Left lung (tissue), 10 donors: Measurements from ENCODE around the gene CCDC85B. TPM values are rescaled to one million over a fixed set of nuclear protein-coding genes. Genes with fewer than 3 reads are reported as not detected.

Experiments used
- ATAC-seq: fragments of 200-7000 bp; cut with Tn5 transposase; one replicate; pipeline ENCODE4 v1.9.1; 2020; ENCODE audit warnings: moderate library complexity
- DNase-seq, 4 donors: peaks; one replicate each; pipeline ENCODE4 v3.0.0-alpha.2; 2013 to 2020
- H3K27ac ChIP-seq, 2 donors: fragments of 200-600 bp; sonication (generic) in 1 of 2; one replicate each; pipeline versions ENCODE4 v1.5.0 to v1.8.0; 2020 to 2021
- H3K27me3 ChIP-seq, 2 donors: fragments of 200-600 bp; sonication (generic) in 1 of 2; one replicate each; pipeline versions ENCODE4 v1.5.0 to v1.8.0; 2020 to 2021
- H3K36me3 ChIP-seq, 2 donors: fragments of 200-600 bp; sonication (generic) in 1 of 2; one replicate each; pipeline versions ENCODE4 v1.5.0 to v1.8.0; 2020 to 2021
- H3K4me1 ChIP-seq, 2 donors: fragments of 200-600 bp; one replicate each; pipeline ENCODE4 v1.8.0; 2021
- H3K4me3 ChIP-seq, 2 donors: fragments of 200-600 bp; sonication (generic) in 1 of 2; one replicate each; pipeline versions ENCODE4 v1.5.0 to v1.8.0; 2020 to 2021; ENCODE audit warnings: mild to moderate bottlenecking in 1 of 2
- H3K9me3 ChIP-seq, 2 donors: fragments of 200-600 bp; sonication (generic) in 1 of 2; one replicate each; pipeline versions ENCODE4 v1.5.0 to v1.8.0; 2020 to 2021
- intact Hi-C, 2 donors: fragments of 100-400 bp; cut with DNase I; formaldehyde crosslinking; loops; one replicate each; pipeline versions ENCODE4 v1.11.2 to v1.14.2; 2022
- polyA plus RNA-seq, 6 donors: library from polyadenylated mRNA; unstranded; fragments of 120-200 nt; gene quantifications; one replicate each; pipeline ENCODE4 v1.2.1, GENCODE V29; 2013; ENCODE audit not compliant: insufficient read length in 6 of 6
- total RNA-seq, 2 donors: library from RNA; stranded (reverse); fragmentation: NEBNext Ultra II Directional; extraction: Animal tissue kit (Norgen Biotek cat#: 25700); gene quantifications; one replicate each; pipeline ENCODE4 v1.2.1, GENCODE V29; 2021
- TF ChIP-seq, protein P1 (sequence below), 2 donors: fragments of 200-600 bp; sonication (generic) in 1 of 2; IDR thresholded peaks; one replicate each; pipeline versions ENCODE4 v1.5.0 to v1.8.0; 2021; ENCODE audit warnings: antibody characterized with exemption in 2 of 2
- donor health status: DM: no; HTN: yes; CAD: no.
- donor health status: DM: no; HTN: no; CAD: no.

CCDC85B gene
- total and polyA plus RNA-seq, 8 donors = 10.0 to 32.0 (median 19.0) TPM

GRCh38 chr11:65862941-65863888 lies 27.3 kb upstream of the CCDC85B start:
- H3K36me3 ChIP-seq = peaks cover 0 to 66% of the 10 kb centered on the region in 2 donors
- no peak overlapping the region for H3K27ac ChIP-seq

DNA sequence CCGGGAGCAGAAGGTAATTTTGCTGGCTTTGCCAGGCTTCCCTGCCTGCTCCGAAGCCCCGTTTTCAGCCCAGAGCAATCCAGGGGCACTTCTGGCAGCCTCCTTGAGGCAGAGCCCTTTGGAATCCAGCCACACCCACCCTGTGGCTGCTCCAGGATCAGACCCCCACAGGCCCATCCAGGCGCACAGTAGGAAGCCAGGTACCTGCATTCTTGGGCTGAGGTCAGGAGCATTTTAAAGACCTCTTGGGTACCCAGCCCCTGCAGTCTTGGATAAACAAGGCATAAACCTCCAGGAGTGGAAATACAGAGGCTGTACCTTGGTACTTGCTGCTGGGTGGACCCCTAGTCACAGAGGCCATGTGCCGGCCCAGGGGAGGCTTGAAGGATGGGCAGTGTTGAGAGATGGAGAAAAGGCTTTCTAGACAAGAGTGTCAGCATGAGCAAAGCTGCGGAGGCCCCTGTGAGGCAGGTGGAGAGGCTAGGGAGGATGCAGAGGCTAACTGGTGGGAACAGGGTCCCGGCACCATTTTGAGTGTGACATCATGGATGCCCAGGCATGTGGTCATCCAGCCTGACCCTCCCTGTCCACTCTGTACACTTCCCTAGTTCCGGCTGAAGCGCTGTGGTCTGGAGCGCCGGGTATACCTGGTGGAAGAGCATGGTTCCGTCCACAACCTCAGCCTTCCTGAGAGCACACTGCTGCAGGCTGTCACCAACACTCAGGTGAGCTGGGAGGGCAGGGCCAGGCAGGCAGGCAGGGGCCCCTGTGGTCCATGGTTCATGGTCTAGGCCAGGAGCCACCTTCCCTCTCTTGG lies 26.4 kb upstream of the CCDC85B start:
- peaks cover 0 to 71% of the 10 kb centered on the region in 2 donors for H3K36me3 ChIP-seq
- ATAC-seq = no peak

More at GRCh38 chr11:65862941-65863888, 27.3 kb upstream of the CCDC85B start:
- Histone ChIP-seq H3K4me3 (no peak overlapping the region), H3K9me3 (no peaks in the 10 kb centered on the region), H3K27me3 (no peaks in the 10 kb centered on the region), H3K4me1 (peaks cover 10 to 61% of the 10 kb centered on the region in 2 donors)
- ATAC-seq = no peak
- peak in 1 of 4 donors; percentile 59 for DNase-seq
- intact Hi-C loops = no loop called here
- TF ChIP-seq, protein P1, sequence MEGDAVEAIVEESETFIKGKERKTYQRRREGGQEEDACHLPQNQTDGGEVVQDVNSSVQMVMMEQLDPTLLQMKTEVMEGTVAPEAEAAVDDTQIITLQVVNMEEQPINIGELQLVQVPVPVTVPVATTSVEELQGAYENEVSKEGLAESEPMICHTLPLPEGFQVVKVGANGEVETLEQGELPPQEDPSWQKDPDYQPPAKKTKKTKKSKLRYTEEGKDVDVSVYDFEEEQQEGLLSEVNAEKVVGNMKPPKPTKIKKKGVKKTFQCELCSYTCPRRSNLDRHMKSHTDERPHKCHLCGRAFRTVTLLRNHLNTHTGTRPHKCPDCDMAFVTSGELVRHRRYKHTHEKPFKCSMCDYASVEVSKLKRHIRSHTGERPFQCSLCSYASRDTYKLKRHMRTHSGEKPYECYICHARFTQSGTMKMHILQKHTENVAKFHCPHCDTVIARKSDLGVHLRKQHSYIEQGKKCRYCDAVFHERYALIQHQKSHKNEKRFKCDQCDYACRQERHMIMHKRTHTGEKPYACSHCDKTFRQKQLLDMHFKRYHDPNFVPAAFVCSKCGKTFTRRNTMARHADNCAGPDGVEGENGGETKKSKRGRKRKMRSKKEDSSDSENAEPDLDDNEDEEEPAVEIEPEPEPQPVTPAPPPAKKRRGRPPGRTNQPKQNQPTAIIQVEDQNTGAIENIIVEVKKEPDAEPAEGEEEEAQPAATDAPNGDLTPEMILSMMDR (IDR thresholded peaks at IDR 0.05) = no peak

GRCh38 chr11:65864706-65865471 lies 25.6 kb upstream of the CCDC85B start:
- Histone ChIP-seq H3K4me1 (peaks cover 10 to 51% of the 10 kb centered on the region in 2 donors), H3K27ac (no peak overlapping the region), H3K4me3 (no peak overlapping the region), H3K36me3 (peaks cover 0 to 71% of the 10 kb centered on the region in 2 donors), H3K9me3 (no peaks in the 10 kb centered on the region), H3K27me3 (no peaks in the 10 kb centered on the region)
- intact Hi-C loops = no loop called here
- DNase-seq = peak in 1 of 4 donors; percentile 49
- TF ChIP-seq, protein P1 (IDR thresholded peaks at IDR 0.05) = no peak
- no peak for ATAC-seq

More for the DNA sequence above, 26.4 kb upstream of the CCDC85B start:
- Histone ChIP-seq H3K27ac (no peak overlapping the region), H3K4me3 (no peak overlapping the region), H3K9me3 (no peaks in the 10 kb centered on the region), H3K27me3 (no peaks in the 10 kb centered on the region), H3K4me1 (peaks cover 10 to 53% of the 10 kb centered on the region in 2 donors)
- TF ChIP-seq, protein P1 (IDR thresholded peaks at IDR 0.05) = no peak
- intact Hi-C loops = no loop called here
- DNase-seq = peak in 1 of 4 donors; percentile 37

DNA sequence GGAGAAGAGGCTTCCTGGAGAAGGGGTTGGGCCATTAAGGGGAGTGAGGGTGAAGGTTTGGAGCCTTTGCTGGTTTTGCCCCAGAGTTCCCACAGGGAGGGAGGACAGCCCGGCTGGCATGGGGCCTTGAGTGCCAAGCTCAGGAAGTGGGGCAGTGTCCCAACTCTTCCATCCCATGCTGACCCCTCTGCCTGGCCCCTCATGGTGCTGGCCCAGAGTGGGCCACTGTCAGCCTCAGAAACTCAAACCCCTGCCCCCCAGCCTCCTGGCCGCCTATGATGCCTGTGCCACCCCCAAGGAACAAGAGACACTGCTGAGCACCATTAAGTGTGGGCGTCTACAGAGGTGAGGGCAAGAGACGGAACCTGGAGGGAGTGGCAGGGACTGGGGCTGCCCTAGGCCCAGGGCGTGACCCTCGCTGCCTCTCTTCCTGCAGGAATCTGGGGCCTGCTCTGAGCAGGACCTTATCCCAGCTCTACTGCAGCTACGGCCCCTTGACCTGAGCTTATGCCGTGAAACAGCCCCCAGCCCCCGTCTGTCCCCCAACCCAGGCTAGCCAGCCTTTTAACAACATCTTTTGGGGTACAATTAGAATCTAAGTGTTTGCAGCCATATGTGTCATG lies 24.8 kb upstream of the CCDC85B start:
- TF ChIP-seq, protein P1 (IDR thresholded peaks at IDR 0.05) = no peak
- Histone ChIP-seq H3K27ac (no peak overlapping the region), H3K36me3 (peaks cover 0 to 71% of the 10 kb centered on the region in 2 donors), H3K27me3 (no peaks in the 10 kb centered on the region), H3K9me3 (no peaks in the 10 kb centered on the region), H3K4me3 (no peak overlapping the region), H3K4me1 (peaks cover 10 to 52% of the 10 kb centered on the region in 2 donors)
- intact Hi-C loops = no loop called here
- ATAC-seq = no peak
- peak in 1 of 4 donors; percentile 62 for DNase-seq
